Activated T-cell treated with anti-CD3 and anti-CD28 coated beads, Interleukin-2, amount 50 U/mL, for 72 hours (primary cell): ENCODE results near the gene RPS4Y1. TPM values are rescaled to one million over a fixed set of nuclear protein-coding genes. Genes with fewer than 3 reads are reported as not detected.
"Not testable (repeated sequence)": the region's sequence is repeated elsewhere in the genome, so short reads cannot be mapped to it uniquely, and the experiment has no call there.

Experiments used
- ATAC-seq, 2 donors: fragments of 150-1000 bp; cut with Tn5 transposase; replicated peaks in 1 of 2; 2 replicates each; pipeline ENCODE4 v1.10.0; 2021; ENCODE audit warnings: moderate library complexity in 2 of 2, mild to moderate bottlenecking in 1 of 2
- DNase-seq, 2 donors: peaks; one replicate each; pipeline ENCODE4 v3.0.0; 2021 to 2022; ENCODE audit warnings: mixed read lengths in 1 of 2
- H3K27ac Mint-ChIP-seq: one replicate; pipeline ENCODE4 v1.8.0; 2022; ENCODE audit warnings: mild to moderate bottlenecking, moderate library complexity, mixed read lengths
- H3K27me3 Mint-ChIP-seq: one replicate; pipeline ENCODE4 v1.8.0; 2022; ENCODE audit warnings: low read depth, mixed read lengths
- H3K36me3 Mint-ChIP-seq, 2 donors: one replicate each; pipeline ENCODE4 v1.8.0; 2022; ENCODE audit warnings: mixed read lengths in 2 of 2, mild to moderate bottlenecking in 1 of 2; ENCODE audit not compliant: insufficient read depth in 2 of 2
- H3K4me1 Mint-ChIP-seq: one replicate; pipeline ENCODE4 v1.8.0; 2022; ENCODE audit warnings: low read depth, mixed read lengths
- H3K4me3 Mint-ChIP-seq, 2 donors: one replicate each; pipeline ENCODE4 v1.8.0; 2022; ENCODE audit warnings: mild to moderate bottlenecking in 2 of 2, mixed read lengths in 2 of 2, moderate library complexity in 2 of 2
- H3K9me3 Mint-ChIP-seq, 2 donors: one replicate each; pipeline ENCODE4 v1.8.0; 2022; ENCODE audit warnings: mixed read lengths in 2 of 2
- total RNA-seq, 2 donors: library from RNA; stranded (reverse); gene quantifications; one replicate each; pipeline ENCODE4 v1.2.3, GENCODE V29; 2022

RPS4Y1 gene
- total RNA-seq = 100 to 1,000 TPM in 1 of 2 donors, not detected in 1; 323 TPM

DNA sequence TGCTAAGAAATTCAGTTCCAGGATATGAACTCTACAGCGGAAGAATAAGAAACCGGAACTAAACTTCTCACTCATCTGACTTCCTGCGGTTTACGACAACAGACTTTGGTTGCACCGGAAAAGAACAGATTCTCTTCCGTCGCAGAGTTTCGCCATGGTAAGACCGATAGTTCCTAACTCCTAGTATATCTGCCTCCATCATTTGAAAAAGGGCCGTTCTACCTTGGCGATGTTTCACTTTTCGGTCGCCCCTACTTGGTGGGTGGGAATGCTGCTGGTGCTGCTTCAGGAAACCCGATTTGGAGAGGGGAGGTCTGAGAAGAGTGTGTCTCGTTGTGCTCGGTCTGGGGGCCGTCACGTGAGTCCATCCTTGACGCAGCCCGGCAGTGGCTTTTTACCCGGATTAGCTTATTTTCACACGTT lies at the start of gene RPS4Y1:
Gene RPS4Y1 (plus strand): TSS at position 132 of the 423 bp plus-strand sequence. CDS start 23 bp downstream, at position 155.
- DNase-seq = peak in 1 of 2 donors; percentile 43
- no peaks in the 10 kb centered on the region for H3K4me1 Mint-ChIP-seq

DNA sequence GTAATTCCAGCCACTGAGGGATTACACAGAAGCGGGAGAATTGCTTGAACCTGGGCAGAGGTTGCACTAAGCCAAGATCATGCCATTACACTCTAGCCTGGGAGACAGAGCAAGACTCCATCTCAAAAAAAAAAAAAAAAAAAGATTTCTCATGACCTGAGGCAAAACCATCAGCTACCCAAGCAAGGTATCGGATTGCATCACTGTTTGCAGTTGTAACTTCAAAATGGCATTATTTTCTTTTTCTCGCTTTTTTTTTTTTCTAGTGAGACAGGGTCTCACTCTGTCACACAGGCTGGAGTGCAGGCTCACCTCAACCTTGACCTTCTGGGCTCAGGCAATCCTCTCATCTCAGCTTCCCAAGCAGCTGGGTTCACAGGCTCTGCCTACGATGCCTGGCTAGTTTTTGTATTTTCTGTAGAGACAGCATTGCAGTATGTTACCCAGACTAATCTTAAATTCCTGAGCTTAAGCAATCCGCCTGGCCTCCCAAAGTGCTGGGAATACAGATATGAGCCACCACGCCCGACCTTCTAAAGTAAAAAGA lies 44.4 kb upstream of the RPS4Y1 start:
- Mint-ChIP-seq H3K27ac (no peak overlapping the region), H3K4me1 (no peaks in the 10 kb centered on the region), H3K36me3 (no peaks in the 10 kb centered on the region), H3K4me3 (no peak overlapping the region), H3K27me3 (no peaks in the 10 kb centered on the region), H3K9me3 (no peaks in the 10 kb centered on the region)
- DNase-seq (no peak), ATAC-seq (no peak)

More for the DNA sequence above, at the start of gene RPS4Y1:
- Mint-ChIP-seq H3K27ac (peak within 1 kb of the TSS; percentile 92), H3K36me3 (peaks cover 0 to 7% of the 10 kb centered on the region in 2 donors), H3K27me3 (no peaks in the 10 kb centered on the region), H3K9me3 (peaks cover 0 to 2% of the 10 kb centered on the region in 2 donors), H3K4me3 (peak within 1 kb of the TSS in 1 of 2 donors; percentile 94)
- peak in 1 of 2 donors; percentile 90 for ATAC-seq

DNA sequence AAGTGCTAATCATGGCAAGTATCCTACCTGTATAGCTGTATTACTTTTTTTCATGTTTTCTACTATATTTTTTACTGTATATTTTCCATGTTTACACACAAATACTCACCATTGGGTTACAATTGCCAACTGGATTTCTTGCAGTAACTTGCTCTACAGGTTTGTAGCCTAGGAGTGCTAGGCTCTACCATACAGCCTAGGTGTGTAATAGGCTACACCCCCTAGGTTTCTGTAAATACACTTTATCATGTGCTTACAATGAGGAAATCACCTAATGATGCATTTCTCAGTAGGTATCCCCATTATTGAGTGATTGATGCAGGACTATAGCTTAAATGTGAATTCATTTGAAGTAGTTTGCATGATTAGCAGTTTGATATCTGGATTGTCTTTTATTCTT lies 43.4 kb upstream of the RPS4Y1 start:
- DNase-seq (no peak), ATAC-seq (no peak)
- Mint-ChIP-seq H3K36me3 (no peaks in the 10 kb centered on the region), H3K27ac (no peak overlapping the region), H3K4me1 (no peaks in the 10 kb centered on the region), H3K9me3 (no peaks in the 10 kb centered on the region), H3K4me3 (no peak overlapping the region), H3K27me3 (no peaks in the 10 kb centered on the region)

DNA sequence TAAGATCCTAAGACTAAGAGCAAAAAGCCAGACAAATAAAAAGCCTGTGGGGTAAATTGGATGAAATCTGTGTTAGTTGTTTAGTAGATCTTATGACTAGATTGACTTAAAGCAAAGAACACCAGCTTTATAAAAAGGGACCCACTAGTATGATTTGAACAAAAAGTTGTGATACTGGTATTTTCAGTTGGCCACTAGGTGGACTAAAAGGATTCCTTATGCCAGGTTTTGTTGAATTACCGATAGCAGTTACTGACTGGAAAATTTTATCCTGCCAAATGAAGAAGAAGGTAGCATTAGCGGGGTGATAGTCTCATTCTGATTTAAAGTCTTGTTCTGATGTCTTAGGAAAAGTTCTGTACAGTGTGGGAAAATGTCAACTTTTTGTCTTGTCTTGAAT lies 41.2 kb upstream of the RPS4Y1 start:
- Mint-ChIP-seq H3K4me3 (no peak overlapping the region), H3K9me3 (no peaks in the 10 kb centered on the region), H3K27ac (no peak overlapping the region), H3K4me1 (no peaks in the 10 kb centered on the region), H3K36me3 (no peaks in the 10 kb centered on the region), H3K27me3 (no peaks in the 10 kb centered on the region)
- ATAC-seq (no peak), DNase-seq (no peak)

DNA sequence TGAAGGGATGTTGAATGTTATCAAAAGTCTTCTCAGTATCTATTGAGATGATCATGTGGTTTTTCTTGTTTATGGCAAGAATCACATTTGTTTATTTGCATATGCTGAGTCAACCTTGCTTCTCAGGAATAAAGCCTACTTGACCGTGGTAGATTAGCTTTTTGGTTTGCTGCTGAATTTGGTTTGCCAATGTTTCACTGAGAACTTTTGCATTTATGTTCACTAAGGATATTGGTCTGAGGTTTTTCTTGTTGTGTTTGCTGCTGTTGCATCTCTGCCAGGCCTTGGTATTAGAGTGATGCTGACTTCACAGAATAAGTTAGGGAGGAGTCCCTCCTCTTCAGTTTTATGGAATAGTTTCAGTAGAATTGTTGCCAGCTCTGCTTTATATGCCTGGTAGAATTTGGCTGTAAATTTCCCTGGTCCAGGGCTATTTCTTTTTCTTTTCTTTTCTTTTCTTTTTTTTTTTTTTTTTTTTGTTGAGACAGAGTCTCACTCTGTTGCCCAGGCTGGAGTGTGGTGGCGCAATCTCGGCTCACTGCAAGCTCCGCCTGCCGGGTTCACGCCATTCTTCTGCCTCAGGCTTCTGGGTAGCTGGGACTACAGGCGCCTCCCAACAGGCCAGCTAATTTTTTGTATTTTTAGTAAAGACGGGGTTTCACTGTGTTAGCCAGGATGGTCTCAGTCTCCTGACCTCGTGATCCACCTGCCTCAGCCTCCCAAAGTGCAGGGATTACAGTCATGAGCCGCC lies 24.1 kb upstream of the RPS4Y1 start:
- H3K27me3 Mint-ChIP-seq, H3K4me1 Mint-ChIP-seq, H3K36me3 Mint-ChIP-seq, H3K27ac Mint-ChIP-seq, H3K9me3 Mint-ChIP-seq, ATAC-seq, H3K4me3 Mint-ChIP-seq, DNase-seq: not testable (repeated sequence)

DNA sequence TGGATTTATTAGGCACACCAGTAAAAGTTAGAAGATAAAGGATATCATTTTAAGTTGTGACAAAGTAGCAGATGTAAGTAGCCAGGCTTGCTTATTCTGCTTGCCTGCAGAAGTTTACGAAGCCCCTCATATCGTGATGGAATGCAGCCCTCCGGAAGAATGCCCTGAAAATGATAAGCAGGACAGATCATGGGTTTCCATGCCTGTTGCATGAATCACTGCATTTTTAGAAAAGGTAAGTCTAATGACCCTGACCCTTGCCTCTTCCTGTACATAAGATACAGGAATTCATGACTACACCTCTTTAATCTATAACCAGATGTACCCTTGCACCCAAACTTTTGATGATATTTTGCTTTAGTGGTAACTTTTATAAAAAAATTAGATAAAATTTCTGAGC lies 16.9 kb upstream of the RPS4Y1 start:
- Mint-ChIP-seq H3K27ac (no peak overlapping the region), H3K36me3 (no peaks in the 10 kb centered on the region), H3K4me3 (no peak overlapping the region), H3K9me3 (no peaks in the 10 kb centered on the region), H3K27me3 (no peaks in the 10 kb centered on the region), H3K4me1 (no peaks in the 10 kb centered on the region)
- no peak for ATAC-seq
- no peak for DNase-seq

DNA sequence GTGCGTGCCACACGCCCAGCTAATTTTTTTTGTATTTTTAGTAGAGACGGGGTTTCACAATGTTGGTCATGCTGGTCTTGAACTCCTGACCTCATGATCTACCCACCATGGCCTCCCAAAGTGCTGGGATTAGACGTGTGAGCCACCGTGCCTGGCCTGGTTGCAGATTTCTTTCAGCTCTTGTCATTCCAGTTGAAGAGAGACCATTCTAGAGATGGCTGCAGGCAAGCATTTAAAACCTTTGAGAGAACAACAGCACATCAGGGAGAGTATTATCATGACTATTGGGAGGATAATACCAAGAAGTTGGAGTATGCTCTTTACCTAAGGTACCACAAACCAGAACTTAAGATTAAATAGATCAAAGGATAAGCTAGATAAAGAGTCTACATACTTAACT lies 12.9 kb upstream of the RPS4Y1 start:
- Mint-ChIP-seq H3K36me3 (no peaks in the 10 kb centered on the region), H3K4me1 (no peaks in the 10 kb centered on the region), H3K9me3 (no peaks in the 10 kb centered on the region), H3K4me3 (no peak overlapping the region), H3K27me3 (no peaks in the 10 kb centered on the region), H3K27ac (no peak overlapping the region)
- ATAC-seq (no peak), DNase-seq (no peak)

DNA sequence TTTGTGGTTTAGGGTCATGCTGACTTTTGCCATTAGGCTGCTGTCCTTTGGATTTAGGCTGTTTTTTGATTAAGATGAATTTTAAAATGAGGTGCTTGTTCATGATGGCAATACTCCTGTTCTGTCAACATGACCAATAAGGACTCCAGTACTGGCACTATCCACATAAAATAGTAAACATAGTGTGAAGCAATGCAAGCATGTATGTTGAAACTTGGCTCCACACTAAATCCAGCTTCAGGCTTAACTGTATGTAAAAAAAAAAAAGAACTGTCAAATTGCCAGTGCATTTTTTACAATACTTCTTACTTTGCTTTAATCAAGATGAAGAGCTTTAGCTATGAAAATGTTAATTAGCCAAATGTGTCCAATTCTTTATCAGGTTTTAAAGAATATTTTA lies 6.2 kb upstream of the RPS4Y1 start:
- H3K36me3 Mint-ChIP-seq = no peaks in the 10 kb centered on the region
- H3K4me1 Mint-ChIP-seq = no peaks in the 10 kb centered on the region
- no peak for DNase-seq
- H3K27me3 Mint-ChIP-seq = no peaks in the 10 kb centered on the region
- no peak overlapping the region for H3K27ac Mint-ChIP-seq
- peaks cover 0 to 2% of the 10 kb centered on the region in 2 donors for H3K9me3 Mint-ChIP-seq
- no peak overlapping the region for H3K4me3 Mint-ChIP-seq
- ATAC-seq = no peak

DNA sequence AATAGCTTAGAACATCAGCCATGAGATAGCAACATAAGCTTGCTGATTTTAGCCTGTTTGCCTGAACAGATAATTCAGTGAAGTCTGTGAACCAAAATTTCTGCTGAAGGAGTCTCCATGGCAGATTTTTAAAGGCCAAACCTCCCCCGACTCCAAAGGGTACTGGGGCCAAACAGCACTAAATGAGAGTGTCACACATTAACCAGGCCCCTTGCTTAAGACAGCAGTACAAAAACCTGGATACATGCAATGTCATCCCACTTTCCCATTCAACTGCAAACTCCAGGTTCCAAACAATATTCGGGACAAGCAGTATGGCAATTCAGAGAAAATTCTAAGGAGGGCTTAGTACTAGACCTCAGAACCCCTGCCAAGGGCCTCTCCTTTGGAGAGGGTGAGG lies 4.3 kb upstream of the RPS4Y1 start:
- Mint-ChIP-seq H3K4me1 (no peaks in the 10 kb centered on the region), H3K36me3 (peaks cover 0 to 1% of the 10 kb centered on the region in 2 donors), H3K27ac (no peak overlapping the region), H3K27me3 (no peaks in the 10 kb centered on the region), H3K9me3 (peaks cover 0 to 2% of the 10 kb centered on the region in 2 donors), H3K4me3 (no peak overlapping the region)
- no peak for ATAC-seq
- no peak for DNase-seq

DNA sequence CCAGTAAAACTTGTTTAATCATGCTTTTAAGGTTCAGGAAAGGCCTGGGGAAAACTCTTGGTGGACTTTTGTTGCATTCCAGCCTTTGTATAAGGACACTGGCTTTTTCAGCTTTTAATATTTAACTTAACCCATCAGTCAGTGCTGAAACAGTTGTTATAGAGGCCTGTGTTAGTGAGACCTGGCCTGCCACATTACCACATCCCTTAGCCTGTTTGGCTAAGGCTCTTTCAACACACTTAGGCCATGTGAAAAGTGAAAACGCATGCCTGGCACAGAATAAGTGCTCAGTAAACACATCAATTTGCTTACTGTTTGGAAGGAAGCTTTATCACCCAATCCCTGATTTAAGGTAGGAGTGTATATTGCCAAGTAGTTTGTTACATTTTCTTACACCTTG lies 3.5 kb upstream of the RPS4Y1 start:
- Mint-ChIP-seq H3K27me3 (no peaks in the 10 kb centered on the region), H3K36me3 (peaks cover 0 to 1% of the 10 kb centered on the region in 2 donors), H3K27ac (no peak overlapping the region)

DNA sequence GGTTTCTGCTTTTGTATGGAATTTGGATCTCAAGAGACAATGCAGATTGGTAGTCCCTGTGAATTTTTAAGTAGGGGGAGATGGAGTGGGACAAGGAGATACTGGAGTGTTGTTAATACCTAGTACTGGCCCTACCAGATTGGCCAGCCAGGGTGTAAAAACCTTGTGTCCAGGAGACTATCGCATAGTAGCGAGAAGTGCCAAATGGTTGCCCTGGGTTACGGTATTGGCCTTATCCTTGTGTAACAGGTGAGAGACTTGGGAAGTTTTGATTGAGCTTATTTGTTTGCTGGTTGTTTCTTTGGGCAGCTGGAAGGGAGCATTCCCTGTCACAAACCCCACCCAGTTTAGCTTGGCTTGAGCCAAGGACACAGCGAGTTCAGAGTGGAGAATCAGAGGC lies 5.4 kb downstream of the RPS4Y1 start:
- ATAC-seq (no peak), DNase-seq (no peak)
- no peaks in the 10 kb centered on the region for H3K9me3 Mint-ChIP-seq
- peak overlapping the region; percentile 55 for H3K27ac Mint-ChIP-seq
- no peaks in the 10 kb centered on the region for H3K4me1 Mint-ChIP-seq
- H3K4me3 Mint-ChIP-seq = peak overlapping the region in 1 of 2 donors; percentile 66
- peaks cover 0 to 26% of the 10 kb centered on the region in 2 donors for H3K36me3 Mint-ChIP-seq
- H3K27me3 Mint-ChIP-seq = no peaks in the 10 kb centered on the region

More for the DNA sequence above, 3.5 kb upstream of the RPS4Y1 start:
- ATAC-seq (no peak), DNase-seq (no peak)
- Mint-ChIP-seq H3K4me1 (no peaks in the 10 kb centered on the region), H3K4me3 (no peak overlapping the region), H3K9me3 (peaks cover 0 to 2% of the 10 kb centered on the region in 2 donors)

DNA sequence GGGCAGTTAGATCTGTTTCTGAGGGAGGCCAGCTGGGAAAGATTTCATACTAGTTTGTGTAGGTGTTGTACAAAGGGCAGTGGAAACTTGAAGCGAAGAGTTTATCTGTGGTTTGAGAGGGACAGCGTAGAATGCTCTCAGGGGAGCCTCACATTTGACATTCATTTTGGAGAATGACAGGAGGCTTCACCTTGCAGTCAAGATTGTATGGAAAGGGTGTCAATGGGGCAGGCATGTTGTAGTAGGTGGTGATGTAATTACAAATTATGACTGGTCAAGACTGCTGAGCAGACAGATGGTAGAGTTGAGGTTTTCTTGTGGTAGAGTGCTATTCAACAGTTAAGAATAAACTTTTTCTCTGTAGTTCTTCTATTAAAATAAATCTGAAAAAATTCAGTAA lies 7.0 kb downstream of the RPS4Y1 start:
- no peaks in the 10 kb centered on the region for H3K9me3 Mint-ChIP-seq
- no peaks in the 10 kb centered on the region for H3K4me1 Mint-ChIP-seq
- DNase-seq (no peak), ATAC-seq (peak in 1 of 2 donors; percentile 73)
- no peaks in the 10 kb centered on the region for H3K27me3 Mint-ChIP-seq
- peaks cover 0 to 30% of the 10 kb centered on the region in 2 donors for H3K36me3 Mint-ChIP-seq
- H3K27ac Mint-ChIP-seq = peak overlapping the region; percentile 83
- H3K4me3 Mint-ChIP-seq = peak overlapping the region in 1 of 2 donors; percentile 69

DNA sequence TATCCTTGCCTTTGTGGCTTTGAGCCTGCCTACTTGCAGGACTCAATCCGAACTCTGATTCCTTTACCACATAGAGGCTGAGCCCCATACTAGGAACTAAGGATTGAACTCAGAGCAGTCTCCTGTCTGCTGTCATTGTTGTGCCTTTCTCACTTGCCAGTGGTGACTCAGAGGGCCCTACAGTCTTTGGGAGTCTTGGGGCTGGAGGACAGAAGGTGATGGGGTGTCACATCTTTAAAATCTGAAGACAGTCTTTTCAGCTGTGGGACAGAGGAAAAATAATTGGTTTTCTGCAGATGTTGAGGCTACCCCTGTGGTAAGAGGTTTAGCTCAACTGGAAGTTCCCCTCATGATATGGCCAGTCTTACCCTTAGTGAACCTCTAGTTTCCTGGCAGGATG lies 8.0 kb downstream of the RPS4Y1 start:
- no peaks in the 10 kb centered on the region for H3K27me3 Mint-ChIP-seq
- H3K9me3 Mint-ChIP-seq = no peaks in the 10 kb centered on the region
- peak overlapping the region in 1 of 2 donors; percentile 25 for H3K4me3 Mint-ChIP-seq
- DNase-seq (no peak), ATAC-seq (peak in 1 of 2 donors; percentile 38)
- H3K27ac Mint-ChIP-seq = peak overlapping the region; percentile 14
- no peaks in the 10 kb centered on the region for H3K4me1 Mint-ChIP-seq
- peaks cover 0 to 27% of the 10 kb centered on the region in 2 donors for H3K36me3 Mint-ChIP-seq
